PFSK-1 (cell line): ENCODE data around the gene ARHGAP35.

Experiments
- FOXP2 ChIP-seq: optimal IDR thresholded peaks from 2 replicates; pipeline ENCODE3; 2011; ENCODE audit warnings: borderline replicate concordance, control low read depth, inconsistent platforms; ENCODE audit not compliant: insufficient read depth; ENCODE audit errors: extremely low read length, extremely low read depth
- POLR2AphosphoS5 ChIP-seq: IDR thresholded peaks from 2 replicates; pipeline ENCODE4 v1.6.1; 2012; ENCODE audit warnings: low read depth, mild to moderate bottlenecking, control low read depth, low read length, moderate library complexity
- SIN3A ChIP-seq: IDR thresholded peaks from 2 replicates; pipeline ENCODE4 v1.6.1; 2012; ENCODE audit warnings: mild to moderate bottlenecking, low read length, moderate library complexity, borderline replicate concordance; ENCODE audit not compliant: insufficient read depth
- TAF1 ChIP-seq: IDR thresholded peaks from 2 replicates; pipeline ENCODE4 v1.6.1; 2012; ENCODE audit warnings: low read length, control low read depth, borderline replicate concordance; ENCODE audit not compliant: insufficient read depth
- TF ChIP-seq, protein P1 (sequence below), 2 experiments: IDR thresholded peaks; 2 replicates each; pipeline versions ENCODE4 v1.6.1 to v1.8.0; 2011 to 2012; ENCODE audit warnings: low read depth in 2 of 2, low read length in 2 of 2, control low read depth in 1 of 2, inconsistent platforms in 1 of 2, mild to moderate bottlenecking in 1 of 2, moderate library complexity in 1 of 2; ENCODE audit not compliant: insufficient read depth in 1 of 2

ARHGAP35 gene

DNA sequence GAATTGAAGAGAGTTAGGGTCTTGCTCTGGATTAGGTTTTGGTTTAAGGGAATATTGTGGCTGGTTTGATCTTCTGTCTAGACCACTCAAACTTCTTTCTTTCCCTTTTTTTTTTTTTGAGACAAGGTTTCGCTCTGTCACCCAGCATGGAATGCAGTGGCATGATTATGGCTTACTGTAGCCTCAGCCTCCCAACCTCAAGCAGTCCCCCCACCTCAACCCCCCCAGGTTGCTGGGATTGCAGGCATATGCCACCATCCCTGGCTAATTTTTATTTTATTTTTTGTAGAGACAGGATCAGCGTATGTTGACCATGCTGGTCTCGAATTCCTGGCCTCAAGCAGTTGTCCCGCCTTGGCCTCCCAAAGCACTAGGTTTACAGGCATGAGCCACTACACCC is 21.2 kb downstream of the ARHGAP35 start:
- TF ChIP-seq FOXP2 (no peak), TAF1 (no peak), POLR2AphosphoS5 (no peak), SIN3A (no peak)
- TF ChIP-seq, protein P1, sequence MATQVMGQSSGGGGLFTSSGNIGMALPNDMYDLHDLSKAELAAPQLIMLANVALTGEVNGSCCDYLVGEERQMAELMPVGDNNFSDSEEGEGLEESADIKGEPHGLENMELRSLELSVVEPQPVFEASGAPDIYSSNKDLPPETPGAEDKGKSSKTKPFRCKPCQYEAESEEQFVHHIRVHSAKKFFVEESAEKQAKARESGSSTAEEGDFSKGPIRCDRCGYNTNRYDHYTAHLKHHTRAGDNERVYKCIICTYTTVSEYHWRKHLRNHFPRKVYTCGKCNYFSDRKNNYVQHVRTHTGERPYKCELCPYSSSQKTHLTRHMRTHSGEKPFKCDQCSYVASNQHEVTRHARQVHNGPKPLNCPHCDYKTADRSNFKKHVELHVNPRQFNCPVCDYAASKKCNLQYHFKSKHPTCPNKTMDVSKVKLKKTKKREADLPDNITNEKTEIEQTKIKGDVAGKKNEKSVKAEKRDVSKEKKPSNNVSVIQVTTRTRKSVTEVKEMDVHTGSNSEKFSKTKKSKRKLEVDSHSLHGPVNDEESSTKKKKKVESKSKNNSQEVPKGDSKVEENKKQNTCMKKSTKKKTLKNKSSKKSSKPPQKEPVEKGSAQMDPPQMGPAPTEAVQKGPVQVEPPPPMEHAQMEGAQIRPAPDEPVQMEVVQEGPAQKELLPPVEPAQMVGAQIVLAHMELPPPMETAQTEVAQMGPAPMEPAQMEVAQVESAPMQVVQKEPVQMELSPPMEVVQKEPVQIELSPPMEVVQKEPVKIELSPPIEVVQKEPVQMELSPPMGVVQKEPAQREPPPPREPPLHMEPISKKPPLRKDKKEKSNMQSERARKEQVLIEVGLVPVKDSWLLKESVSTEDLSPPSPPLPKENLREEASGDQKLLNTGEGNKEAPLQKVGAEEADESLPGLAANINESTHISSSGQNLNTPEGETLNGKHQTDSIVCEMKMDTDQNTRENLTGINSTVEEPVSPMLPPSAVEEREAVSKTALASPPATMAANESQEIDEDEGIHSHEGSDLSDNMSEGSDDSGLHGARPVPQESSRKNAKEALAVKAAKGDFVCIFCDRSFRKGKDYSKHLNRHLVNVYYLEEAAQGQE (IDR thresholded peaks at IDR 0.05; ENCODE audit: insufficient read depth in 1 of 2, low read depth in 2 of 2, low read length in 2 of 2), result no peak

GRCh38 chr19:46885411-46885810 is 24.6 kb downstream of the ARHGAP35 start:
- TF ChIP-seq FOXP2 (no peak), TAF1 (no peak), POLR2AphosphoS5 (no peak), SIN3A (no peak)
- TF ChIP-seq, protein P1 (IDR thresholded peaks at IDR 0.05; ENCODE audit: insufficient read depth in 1 of 2, low read depth in 2 of 2, low read length in 2 of 2), result no peak

- TF ChIP-seq, protein P1 (IDR thresholded peaks at IDR 0.05; ENCODE audit: insufficient read depth in 1 of 2, low read depth in 2 of 2, low read length in 2 of 2), result no peak
- TF ChIP-seq SIN3A, result no peak
- no peak for TF ChIP-seq POLR2AphosphoS5
- TF ChIP-seq FOXP2, result no peak
- no peak for TF ChIP-seq TAF1
Observed at GRCh38 chr19:46886546-46887239, 25.9 kb downstream of the ARHGAP35 start.

GRCh38 chr19:46887240-46887782 is 26.5 kb downstream of the ARHGAP35 start:
- TF ChIP-seq FOXP2 (no peak), TAF1 (no peak), POLR2AphosphoS5 (no peak), SIN3A (no peak)
- TF ChIP-seq, protein P1 (IDR thresholded peaks at IDR 0.05; ENCODE audit: insufficient read depth in 1 of 2, low read depth in 2 of 2, low read length in 2 of 2), result no peak
